Duodenal mucosa (tissue), 2 donors: Measurements from ENCODE around the gene RHOU.

Experiments
- H3K27ac ChIP-seq: one replicate; pipeline ENCODE4 v1.7.0; 2013; ENCODE audit warnings: low read depth, low read length
- H3K27me3 ChIP-seq, 2 donors: one replicate each; pipeline ENCODE4 v1.7.0; 2013; ENCODE audit warnings: low read length in 2 of 2, control low read depth in 1 of 2; ENCODE audit not compliant: insufficient read depth in 2 of 2, control insufficient read depth in 1 of 2
- H3K36me3 ChIP-seq, 2 donors: one replicate each; pipeline ENCODE4 v1.7.0; 2013; ENCODE audit warnings: low read length in 2 of 2, control low read depth in 1 of 2; ENCODE audit not compliant: insufficient read depth in 2 of 2, control insufficient read depth in 1 of 2
- H3K4me1 ChIP-seq, 2 donors: one replicate each; pipeline ENCODE4 v1.7.0; 2013; ENCODE audit warnings: low read length in 2 of 2, control low read depth in 1 of 2; ENCODE audit not compliant: insufficient read depth in 2 of 2, control insufficient read depth in 1 of 2
- H3K4me3 ChIP-seq, 2 donors: one replicate each; pipeline ENCODE4 v1.7.0; 2013; ENCODE audit warnings: low read length in 2 of 2, low read depth in 1 of 2
- H3K9ac ChIP-seq, 2 donors: one replicate each; pipeline ENCODE4 v1.7.0; 2013; ENCODE audit warnings: low read length in 2 of 2, low read depth in 1 of 2
- H3K9me3 ChIP-seq, 2 donors: one replicate each; pipeline ENCODE4 v1.7.0; 2013; ENCODE audit warnings: low read length in 2 of 2, control low read depth in 1 of 2; ENCODE audit not compliant: control insufficient read depth in 1 of 2

The RHOU gene

GRCh38 chr1:228753786-228754360 lies 18.6 kb downstream of the RHOU start:
- no peak overlapping the region for H3K27ac ChIP-seq
- no peak overlapping the region for H3K9ac ChIP-seq
- H3K9me3 ChIP-seq, result no peaks in the 10 kb centered on the region
- H3K36me3 ChIP-seq, result no peaks in the 10 kb centered on the region
- no peaks in the 10 kb centered on the region for H3K4me1 ChIP-seq
- H3K27me3 ChIP-seq, result peaks cover 5 to 6% of the 10 kb centered on the region in 2 donors
- H3K4me3 ChIP-seq, result no peak overlapping the region

GRCh38 chr1:228754646-228755268 lies 19.5 kb downstream of the RHOU start:
- no peaks in the 10 kb centered on the region for H3K4me1 ChIP-seq
- H3K36me3 ChIP-seq, result no peaks in the 10 kb centered on the region
- peaks cover 5 to 6% of the 10 kb centered on the region in 2 donors for H3K27me3 ChIP-seq
- H3K9ac ChIP-seq, result no peak overlapping the region
- no peak overlapping the region for H3K27ac ChIP-seq
- H3K9me3 ChIP-seq, result no peaks in the 10 kb centered on the region
- H3K4me3 ChIP-seq, result no peak overlapping the region

- Histone ChIP-seq H3K9me3 (no peaks in the 10 kb centered on the region), H3K4me3 (no peak overlapping the region), H3K36me3 (no peaks in the 10 kb centered on the region), H3K9ac (no peak overlapping the region), H3K27ac (no peak overlapping the region), H3K4me1 (no peaks in the 10 kb centered on the region), H3K27me3 (peaks cover 5 to 6% of the 10 kb centered on the region in 2 donors)
Measured at GRCh38 chr1:228755800-228756199, 20.5 kb downstream of the RHOU start.

DNA sequence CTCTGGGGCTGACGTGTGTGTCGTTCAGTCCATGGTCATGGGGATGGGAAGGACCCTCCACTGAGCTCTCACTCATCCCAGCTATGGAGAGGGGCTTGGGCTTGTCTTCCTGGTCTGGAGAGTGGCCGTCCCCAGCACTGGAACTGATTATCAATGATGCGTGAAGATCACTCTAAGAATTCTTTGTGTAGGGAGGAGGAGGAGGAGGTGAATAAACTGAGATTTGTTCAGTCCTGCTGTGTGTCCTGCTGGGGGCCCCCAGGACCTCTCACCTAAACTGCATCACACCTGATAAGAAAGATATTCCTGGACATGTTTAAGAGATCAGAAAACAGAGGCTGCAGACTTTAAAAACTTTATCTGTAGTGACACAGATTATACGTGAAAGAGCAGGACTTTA lies 21.2 kb downstream of the RHOU start:
- Histone ChIP-seq H3K4me3 (no peak overlapping the region), H3K9ac (no peak overlapping the region), H3K27me3 (peaks cover 5 to 6% of the 10 kb centered on the region in 2 donors)

GRCh38 chr1:228758447-228758846 lies 23.2 kb downstream of the RHOU start:
- peaks cover 5 to 6% of the 10 kb centered on the region in 2 donors for H3K27me3 ChIP-seq
- no peak overlapping the region for H3K4me3 ChIP-seq
- no peak overlapping the region for H3K9ac ChIP-seq
- H3K4me1 ChIP-seq, result no peaks in the 10 kb centered on the region
- H3K27ac ChIP-seq, result no peak overlapping the region
- H3K9me3 ChIP-seq, result no peaks in the 10 kb centered on the region
- no peaks in the 10 kb centered on the region for H3K36me3 ChIP-seq

More for the DNA sequence above, 21.2 kb downstream of the RHOU start:
- no peak overlapping the region for H3K27ac ChIP-seq
- H3K4me1 ChIP-seq, result no peaks in the 10 kb centered on the region
- no peaks in the 10 kb centered on the region for H3K9me3 ChIP-seq
- no peaks in the 10 kb centered on the region for H3K36me3 ChIP-seq

DNA sequence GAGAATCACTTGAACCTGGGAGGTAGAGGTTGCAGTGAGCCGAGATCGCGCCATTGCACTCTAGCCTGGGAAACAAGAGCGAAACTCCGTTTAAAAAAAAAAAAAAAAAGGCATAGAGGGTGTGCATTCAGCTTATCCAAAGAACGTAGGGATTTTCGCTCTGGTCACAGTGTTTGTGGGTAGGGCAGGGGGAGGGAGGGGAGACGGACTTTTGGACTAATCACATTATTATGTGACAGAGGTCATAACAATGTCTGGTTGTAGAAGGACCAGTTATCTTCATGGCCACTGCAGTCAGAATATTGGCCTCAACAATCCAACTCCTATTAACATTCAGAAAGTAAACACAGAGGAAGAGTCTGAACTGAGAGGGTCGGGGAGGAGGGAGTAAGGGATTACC lies 25.7 kb downstream of the RHOU start:
- no peak overlapping the region for H3K27ac ChIP-seq
- H3K4me3 ChIP-seq, result no peak overlapping the region
- H3K27me3 ChIP-seq, result no peaks in the 10 kb centered on the region

GRCh38 chr1:228763561-228763960 lies 28.3 kb downstream of the RHOU start:
- H3K36me3 ChIP-seq, result no peaks in the 10 kb centered on the region
- H3K27ac ChIP-seq, result no peak overlapping the region
- H3K27me3 ChIP-seq, result no peaks in the 10 kb centered on the region
- no peak overlapping the region for H3K9ac ChIP-seq
- H3K4me1 ChIP-seq, result peaks cover 4 to 6% of the 10 kb centered on the region in 2 donors
- H3K9me3 ChIP-seq, result no peaks in the 10 kb centered on the region
- H3K4me3 ChIP-seq, result no peak overlapping the region

More for the DNA sequence above, 25.7 kb downstream of the RHOU start:
- no peak overlapping the region for H3K9ac ChIP-seq
- peaks cover 4 to 6% of the 10 kb centered on the region in 2 donors for H3K4me1 ChIP-seq
- H3K9me3 ChIP-seq, result no peaks in the 10 kb centered on the region
- H3K36me3 ChIP-seq, result no peaks in the 10 kb centered on the region

GRCh38 chr1:228765168-228765946 lies 30.1 kb downstream of the RHOU start:
- H3K27me3 ChIP-seq, result no peaks in the 10 kb centered on the region
- no peak overlapping the region for H3K27ac ChIP-seq
- no peaks in the 10 kb centered on the region for H3K36me3 ChIP-seq
- peaks cover 4 to 6% of the 10 kb centered on the region in 2 donors for H3K4me1 ChIP-seq
- H3K4me3 ChIP-seq, result no peak overlapping the region
- no peaks in the 10 kb centered on the region for H3K9me3 ChIP-seq
- no peak overlapping the region for H3K9ac ChIP-seq

DNA sequence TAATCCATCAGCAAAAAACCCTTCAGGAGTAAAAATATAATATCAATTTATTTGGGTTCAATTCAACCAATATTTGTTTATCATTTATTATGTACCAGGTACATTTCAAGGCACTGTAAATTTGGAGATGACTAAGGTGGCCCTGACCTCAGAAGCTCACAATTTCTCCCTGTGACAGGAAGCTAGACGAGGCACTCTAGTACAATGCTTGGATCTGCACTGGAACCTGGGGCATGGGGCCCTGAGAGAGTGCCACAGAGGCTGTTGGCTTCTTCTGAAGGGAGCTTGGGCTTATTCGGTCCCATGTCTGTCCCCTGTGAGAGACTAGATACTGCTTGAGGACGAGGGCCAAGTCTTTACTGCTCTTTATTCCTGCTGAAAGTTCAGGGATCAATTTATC lies 31.5 kb downstream of the RHOU start:
- Histone ChIP-seq H3K27ac (no peak overlapping the region), H3K9ac (no peak overlapping the region), H3K9me3 (no peaks in the 10 kb centered on the region), H3K4me3 (no peak overlapping the region), H3K4me1 (peaks cover 4 to 11% of the 10 kb centered on the region in 2 donors), H3K27me3 (no peaks in the 10 kb centered on the region), H3K36me3 (no peaks in the 10 kb centered on the region)

DNA sequence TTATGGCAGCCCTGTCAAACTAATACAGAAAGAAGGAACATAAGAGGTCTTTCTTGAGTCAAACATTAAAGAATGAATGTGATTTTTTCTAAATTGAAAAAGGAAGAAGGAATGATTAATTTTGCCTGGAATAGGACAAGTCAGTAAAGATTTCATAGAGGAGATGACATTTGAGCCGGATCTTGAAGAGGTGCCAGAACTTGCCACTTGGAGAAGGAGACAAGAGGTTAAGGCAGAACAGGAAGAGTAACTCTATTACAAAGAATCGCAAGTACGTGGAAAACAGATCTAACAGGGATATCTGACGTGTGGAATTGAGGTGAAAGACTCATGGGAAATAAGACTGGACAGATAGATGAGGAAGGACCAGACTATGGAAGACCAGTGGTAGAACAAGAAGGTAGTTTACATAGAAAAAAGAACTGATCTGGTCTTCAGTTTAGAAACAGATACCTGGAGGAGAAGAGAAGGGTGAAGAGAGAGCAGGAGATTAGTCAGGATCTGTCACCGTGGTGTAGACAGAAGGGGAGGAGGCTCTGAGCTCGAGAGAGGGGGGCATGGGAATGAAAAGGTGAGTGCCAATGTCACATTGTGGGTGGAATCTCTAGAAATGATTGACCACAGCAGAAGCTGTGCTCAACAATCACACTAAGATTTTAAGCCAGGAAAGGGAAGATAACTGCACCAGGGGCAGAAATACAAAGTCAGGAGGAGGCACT lies 32.5 kb downstream of the RHOU start:
- no peak overlapping the region for H3K27ac ChIP-seq
- H3K4me1 ChIP-seq, result peaks cover 4 to 11% of the 10 kb centered on the region in 2 donors
- H3K9me3 ChIP-seq, result no peaks in the 10 kb centered on the region
- H3K27me3 ChIP-seq, result no peaks in the 10 kb centered on the region
- no peak overlapping the region for H3K4me3 ChIP-seq
- H3K36me3 ChIP-seq, result no peaks in the 10 kb centered on the region
- H3K9ac ChIP-seq, result no peak overlapping the region
